ENCODE measurements around the gene RANBP1. TPM values are rescaled to one million over a fixed set of nuclear protein-coding genes. Genes with fewer than 3 reads are reported as not detected.

Gene RANBP1
- total and polyA plus RNA-seq, 8 donors: 63.7 to 184 (median 147) TPM

DNA sequence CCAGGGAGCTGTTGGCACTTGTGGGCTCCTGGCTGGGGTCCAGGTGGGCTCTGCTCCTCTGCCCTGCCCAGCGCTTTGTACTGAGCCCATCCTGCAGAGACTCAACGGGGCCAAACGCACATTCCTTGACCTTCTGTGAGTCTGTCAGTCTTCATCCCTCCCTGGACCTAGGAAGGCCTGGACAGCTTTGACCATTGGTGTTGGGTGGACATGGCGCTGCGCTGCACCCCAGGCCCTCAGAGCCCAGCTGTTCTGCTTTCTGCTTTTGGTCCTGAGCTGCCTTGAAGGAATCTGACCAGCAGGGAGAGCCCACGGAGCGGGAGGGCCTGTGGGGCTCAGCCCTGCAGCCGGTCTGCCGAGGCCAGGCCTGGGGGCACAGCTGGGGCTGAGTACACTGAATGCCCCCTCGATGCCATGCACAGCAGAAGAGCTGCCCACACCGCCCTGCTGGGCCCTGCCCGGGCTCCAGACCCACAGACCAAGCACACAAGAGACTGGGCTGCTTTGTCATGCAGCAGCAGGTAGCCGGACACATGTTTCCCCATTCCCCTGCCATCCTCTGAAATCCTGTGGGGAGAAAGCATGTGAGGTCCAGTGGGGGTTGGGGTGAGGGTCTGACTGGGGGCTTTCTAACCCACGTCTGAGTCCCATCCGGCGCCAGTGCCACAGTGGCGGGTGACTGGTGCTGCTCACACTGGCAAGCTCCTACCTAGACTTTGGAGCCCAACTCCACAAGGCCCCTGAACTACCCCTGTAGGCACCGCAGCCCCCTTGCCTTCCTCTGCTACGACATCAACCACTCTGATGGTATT lies 59.1 kb downstream of the RANBP1 start:
- H3K36me3 ChIP-seq: no peaks in the 10 kb centered on the region
- DNase-seq (no peak), ATAC-seq (peak; percentile 40)
- no peaks in the 10 kb centered on the region for H3K4me1 ChIP-seq
- H3K27me3 ChIP-seq: no peaks in the 10 kb centered on the region
- no peak for TF ChIP-seq CTCF (IDR thresholded peaks at IDR 0.05)
- intact Hi-C loops (cut with DNase I): no loop called here
- H3K4me3 ChIP-seq: no peak overlapping the region
- H3K9me3 ChIP-seq: no peaks in the 10 kb centered on the region
- H3K27ac ChIP-seq: no peak overlapping the region

- intact Hi-C loops (cut with DNase I): no loop called here
- Histone ChIP-seq H3K36me3 (no peaks in the 10 kb centered on the region), H3K27me3 (no peaks in the 10 kb centered on the region), H3K9me3 (no peaks in the 10 kb centered on the region), H3K4me1 (no peaks in the 10 kb centered on the region), H3K27ac (no peak overlapping the region), H3K4me3 (no peak overlapping the region)
- TF ChIP-seq CTCF (IDR thresholded peaks at IDR 0.05): no peak
- ATAC-seq: no peak
- no peak for DNase-seq
Measured at GRCh38 chr22:20175597-20175900, 59.6 kb downstream of the RANBP1 start.

- no peak for DNase-seq
- intact Hi-C loops (cut with DNase I): no loop called here
- H3K9me3 ChIP-seq: no peaks in the 10 kb centered on the region
- no peaks in the 10 kb centered on the region for H3K4me1 ChIP-seq
- no peak for TF ChIP-seq CTCF (IDR thresholded peaks at IDR 0.05)
- H3K27me3 ChIP-seq: no peaks in the 10 kb centered on the region
- H3K36me3 ChIP-seq: no peaks in the 10 kb centered on the region
- H3K27ac ChIP-seq: no peak overlapping the region
- no peak overlapping the region for H3K4me3 ChIP-seq
- ATAC-seq: no peak
Measured at GRCh38 chr22:20176421-20177085, 60.6 kb downstream of the RANBP1 start.

Small RNA genes within 50 kb of the gene (microRNA-seq; reads per million reads assigned to microRNA genes)
- gene MIR6816: 0.14 to 0.34 reads per million in 2 donors

Other genes with a start within 250 kb of the RANBP1 start
- gene COMT, start 174.3 kb upstream of the RANBP1 start, total RNA-seq: 100 to 1,000 TPM; 191 to 249 TPM
- gene COMT, start 174.3 kb upstream of the RANBP1 start, polyA plus RNA-seq (ENCODE audit: insufficient read length in 6 of 6): 100 to 1,000 TPM in 3 of 6 donors, 10 to 100 TPM in 3; 90.1 to 121 (median 97.2) TPM
- 10 to 100 TPM; 36.5 to 42.8 TPM for gene TXNRD2, start 174.3 kb upstream of the RANBP1 start, total RNA-seq
- 10 to 100 TPM; 17.6 to 24.2 (median 20.7) TPM for gene TXNRD2, start 174.3 kb upstream of the RANBP1 start, polyA plus RNA-seq (ENCODE audit: insufficient read length in 6 of 6)
- gene ARVCF, start 99.3 kb upstream of the RANBP1 start, total RNA-seq: 10 to 100 TPM; 18.2 to 22.4 TPM
- gene ARVCF, start 99.3 kb upstream of the RANBP1 start, polyA plus RNA-seq (ENCODE audit: insufficient read length in 6 of 6): 10 to 100 TPM; 21.0 to 40.3 (median 26.7) TPM
- gene TANGO2, start 95.0 kb upstream of the RANBP1 start, total RNA-seq: 10 to 100 TPM; 45.9 to 47.2 TPM
- 10 to 100 TPM; 10.9 to 17.2 (median 12.6) TPM for gene TANGO2, start 95.0 kb upstream of the RANBP1 start, polyA plus RNA-seq (ENCODE audit: insufficient read length in 6 of 6)
- 10 to 100 TPM; 28.9 to 34.9 TPM for gene DGCR8, start 35.9 kb upstream of the RANBP1 start, total RNA-seq
- 10 to 100 TPM; 42.2 to 63.2 (median 46.8) TPM for gene DGCR8, start 35.9 kb upstream of the RANBP1 start, polyA plus RNA-seq (ENCODE audit: insufficient read length in 6 of 6)
- 10 to 100 TPM; 40.9 to 60.4 TPM for gene TRMT2A, start 1.1 kb downstream of the RANBP1 start, total RNA-seq
- gene TRMT2A, start 1.1 kb downstream of the RANBP1 start, polyA plus RNA-seq (ENCODE audit: insufficient read length in 6 of 6): 10 to 100 TPM; 39.3 to 54.9 (median 46.6) TPM
- gene ZDHHC8, start 15.7 kb downstream of the RANBP1 start, total RNA-seq: 10 to 100 TPM; 63.0 to 81.8 TPM
- gene ZDHHC8, start 15.7 kb downstream of the RANBP1 start, polyA plus RNA-seq (ENCODE audit: insufficient read length in 6 of 6): 10 to 100 TPM; 34.4 to 56.1 (median 43.7) TPM
- gene CCDC188, start 35.0 kb downstream of the RANBP1 start, total RNA-seq: 1 to 10 TPM; 1.1 to 1.4 TPM
- gene CCDC188, start 35.0 kb downstream of the RANBP1 start, polyA plus RNA-seq (ENCODE audit: insufficient read length in 6 of 6): 1 to 10 TPM; 1.1 to 3.9 (median 2.0) TPM
- 10 to 100 TPM in 1 of 2 donors, 1 to 10 TPM in 1; 8.9 to 10.9 TPM for gene RTN4R, start 152.2 kb downstream of the RANBP1 start, total RNA-seq
- 1 to 10 TPM; 3.7 to 9.5 (median 5.9) TPM for gene RTN4R, start 152.2 kb downstream of the RANBP1 start, polyA plus RNA-seq (ENCODE audit: insufficient read length in 6 of 6)
- gene DGCR6L, start 204.0 kb downstream of the RANBP1 start, total RNA-seq: 10 to 100 TPM; 35.5 to 46.7 TPM
- gene DGCR6L, start 204.0 kb downstream of the RANBP1 start, polyA plus RNA-seq (ENCODE audit: insufficient read length in 6 of 6): 10 to 100 TPM; 43.1 to 52.2 (median 48.1) TPM

Data from left lung (tissue), 10 donors.